Measurements from ENCODE around the gene YIPF7. TPM values are rescaled to one million over a fixed set of nuclear protein-coding genes. Genes with fewer than 3 reads are reported as not detected.

YIPF7 gene
- total RNA-seq, result not detected

GRCh38 chr4:44651425-44651824 lies at the start of gene YIPF7:
TSS of gene YIPF7 (minus strand) at chr4:44651625. CDS start at chr4:44650100, 1,525 bp downstream.
- POLR2A ChIA-PET, result no interaction called here
- CTCF ChIA-PET, result no interaction called here

GRCh38 chr4:44701037-44701436 lies 49.6 kb upstream of the YIPF7 start:
- ChIA-PET CTCF (interaction anchor here (1.0 kb wide), 1 partner anchor 23 kb away, joined by 3 read pairs; the partner anchor contains the start of gene GUF1), POLR2A (no interaction called here)

GRCh38 chr4:44700427-44700826 lies 49.0 kb upstream of the YIPF7 start:
- POLR2A ChIA-PET, result no interaction called here
- CTCF ChIA-PET, result no interaction called here

- ChIA-PET POLR2A (no interaction called here), CTCF (no interaction called here)
These were observed 33.2 kb upstream of the YIPF7 start for GRCh38 chr4:44684648-44685047.

GRCh38 chr4:44679060-44679459 lies 27.6 kb upstream of the YIPF7 start:
- ChIA-PET POLR2A (interaction anchor here (1.4 to 1.7 kb wide), 2 partner anchors 15 to 40 kb away, joined by 3 to 4 read pairs; no protein-coding TSS in a partner anchor), CTCF (no interaction called here)

GRCh38 chr4:44678094-44679041 lies 26.9 kb upstream of the YIPF7 start, which contains the start of gene GUF1:
TSS of gene GUF1 (plus strand) at chr4:44678420. CDS start at chr4:44678623, 203 bp downstream.
- CTCF ChIA-PET, result interaction anchor here (1.1 to 1.2 kb wide), 2 partner anchors 21 to 23 kb away, joined by 3 read pairs; no protein-coding TSS in a partner anchor
- POLR2A ChIA-PET, result interaction anchor here (0.7 to 1.7 kb wide), 7 partner anchors 9 to 357 kb away, joined by 3 to 7 read pairs (median 4); partner anchors contain the start of gene GNPDA2

- POLR2A ChIA-PET, result no interaction called here
- CTCF ChIA-PET, result no interaction called here
These were observed 23.9 kb upstream of the YIPF7 start for GRCh38 chr4:44675366-44675765.

- CTCF ChIA-PET, result no interaction called here
- POLR2A ChIA-PET, result no interaction called here
These were observed 23.0 kb upstream of the YIPF7 start for GRCh38 chr4:44674471-44674870.

GRCh38 chr4:44671636-44672035 lies 20.2 kb upstream of the YIPF7 start:
- POLR2A ChIA-PET, result no interaction called here
- CTCF ChIA-PET, result no interaction called here

GRCh38 chr4:44670506-44671199 lies 19.2 kb upstream of the YIPF7 start:
- CTCF ChIA-PET, result no interaction called here
- POLR2A ChIA-PET, result no interaction called here

GRCh38 chr4:44668526-44668925 lies 17.1 kb upstream of the YIPF7 start:
- POLR2A ChIA-PET, result interaction anchor here (1.4 kb wide), 1 partner anchor 9 kb away, joined by 4 read pairs; the partner anchor contains the start of gene GUF1
- CTCF ChIA-PET, result no interaction called here

GRCh38 chr4:44663539-44664263 lies 12.3 kb upstream of the YIPF7 start:
- POLR2A ChIA-PET, result no interaction called here
- CTCF ChIA-PET, result no interaction called here

- ChIA-PET CTCF (no interaction called here), POLR2A (no interaction called here)
These were observed 11.2 kb upstream of the YIPF7 start for GRCh38 chr4:44662623-44663005.

GRCh38 chr4:44661940-44662622 lies 10.7 kb upstream of the YIPF7 start:
- POLR2A ChIA-PET, result no interaction called here
- CTCF ChIA-PET, result no interaction called here

- POLR2A ChIA-PET, result no interaction called here
- CTCF ChIA-PET, result no interaction called here
These were observed 9.0 kb upstream of the YIPF7 start for GRCh38 chr4:44660396-44660795.

- POLR2A ChIA-PET, result no interaction called here
- CTCF ChIA-PET, result no interaction called here
These were observed 577 bp upstream of the YIPF7 start for GRCh38 chr4:44652002-44652401.

GRCh38 chr4:44646151-44646550 lies 5.3 kb downstream of the YIPF7 start:
- ChIA-PET CTCF (no interaction called here), POLR2A (no interaction called here)

GRCh38 chr4:44638091-44638490 lies 13.3 kb downstream of the YIPF7 start:
- ChIA-PET POLR2A (interaction anchor here (0.7 kb wide), 1 partner anchor 565 kb away, joined by 5 read pairs; no protein-coding TSS in a partner anchor), CTCF (no interaction called here)

GRCh38 chr4:44632733-44633132 lies 18.7 kb downstream of the YIPF7 start:
- CTCF ChIA-PET, result interaction anchor here (1.2 kb wide), 1 partner anchor 9 kb away, joined by 3 read pairs; no protein-coding TSS in a partner anchor
- POLR2A ChIA-PET, result no interaction called here

- CTCF ChIA-PET, result no interaction called here
- POLR2A ChIA-PET, result no interaction called here
These were observed 19.3 kb downstream of the YIPF7 start for GRCh38 chr4:44632089-44632488.

Data from activated CD8-positive, alpha-beta memory T cell treated with anti-CD3 and anti-CD28 coated beads for 36 hours (primary cell).